H7 (cell line): Measurements from ENCODE around the gene AP1S1. TPM values are rescaled to one million over a fixed set of nuclear protein-coding genes. Genes with fewer than 3 reads are reported as not detected.
A peak's percentile ranks its signal among the peaks of the same experiment; 100 is the strongest.
"Not testable (repeated sequence)": the region's sequence is repeated elsewhere in the genome, so short reads cannot be mapped to it uniquely, and the experiment has no call there.

Source experiments
- DNase-seq: peaks from one replicate; pipeline ENCODE4 v3.0.0; 2012
- H3K27me3 ChIP-seq: 2 replicates; pipeline ENCODE4 v1.6.0; 2011; ENCODE audit warnings: mild to moderate bottlenecking, low read length; ENCODE audit not compliant: control insufficient read depth, insufficient read depth
- H3K36me3 ChIP-seq: replicated peaks from 2 replicates; pipeline ENCODE4 v1.5.1; 2011; ENCODE audit warnings: low read length; ENCODE audit not compliant: control insufficient read depth, insufficient read depth
- H3K4me3 ChIP-seq: 2 replicates; pipeline ENCODE4 v1.5.1; 2011; ENCODE audit warnings: low read depth, mild to moderate bottlenecking, control low read depth, low read length, moderate library complexity; ENCODE audit not compliant: insufficient read depth
- total RNA-seq: library from RNA; depleted of rRNA; stranded (reverse); fragments of >200 nt; shearing (Covaris generic); gene quantifications from 2 replicates; pipeline ENCODE4 v1.2.3, GENCODE V29; 2014; rRNA removed

Gene AP1S1
- total RNA-seq, 1 experiment from 2014 or later: 114 TPM

- not testable (repeated sequence) for H3K4me3 ChIP-seq, DNase-seq, H3K36me3 ChIP-seq
- peaks cover 13% of the 10 kb centered on the region for H3K27me3 ChIP-seq
Observed at GRCh38 chr7:101203740-101204738, 49.8 kb downstream of the AP1S1 start.

GRCh38 chr7:101205901-101206664 is 51.8 kb downstream of the AP1S1 start:
- no peaks in the 10 kb centered on the region; the same call in 1 of the 2 replicates for H3K36me3 ChIP-seq
- DNase-seq: peak; percentile 41
- H3K4me3 ChIP-seq: no peak overlapping the region
- peaks cover 13% of the 10 kb centered on the region for H3K27me3 ChIP-seq

GRCh38 chr7:101206665-101207042 is 52.4 kb downstream of the AP1S1 start:
- Histone ChIP-seq H3K36me3 (no peaks in the 10 kb centered on the region; the same call in 1 of the 2 replicates), H3K27me3 (peaks cover 12% of the 10 kb centered on the region), H3K4me3 (no peak overlapping the region)
- no peak for DNase-seq

GRCh38 chr7:101207459-101207858 is 53.2 kb downstream of the AP1S1 start:
- Histone ChIP-seq H3K27me3 (peaks cover 4% of the 10 kb centered on the region), H3K4me3 (no peak overlapping the region), H3K36me3 (no peaks in the 10 kb centered on the region; the same call in 1 of the 2 replicates)
- DNase-seq: peak; percentile 48

GRCh38 chr7:101208794-101209193 is 54.5 kb downstream of the AP1S1 start:
- DNase-seq: peak; percentile 36

GRCh38 chr7:101210143-101210542 is 55.9 kb downstream of the AP1S1 start:
- H3K4me3 ChIP-seq: no peak overlapping the region
- H3K27me3 ChIP-seq: no peaks in the 10 kb centered on the region
- peak; percentile 48 for DNase-seq
- H3K36me3 ChIP-seq: peaks cover 2% of the 10 kb centered on the region

More at GRCh38 chr7:101208794-101209193, 54.5 kb downstream of the AP1S1 start:
- Histone ChIP-seq H3K36me3 (no peaks in the 10 kb centered on the region; the same call in 1 of the 2 replicates), H3K27me3 (no peaks in the 10 kb centered on the region), H3K4me3 (no peak overlapping the region)

Other genes with a start within 250 kb of the AP1S1 start
- 8.5 and 14.6 TPM in 2 replicates for gene MUC3A, start 204.9 kb upstream of the AP1S1 start, total RNA-seq
- gene MUC12, start 184.9 kb upstream of the AP1S1 start, total RNA-seq: 1.8 and 10.4 TPM in 2 replicates
- gene MUC17, start 134.4 kb upstream of the AP1S1 start, total RNA-seq: not detected in 2 replicates
- gene TRIM56, start 69.0 kb upstream of the AP1S1 start, total RNA-seq: 6.1 and 8.9 TPM in 2 replicates
- 3.4 and 3.6 TPM in 2 replicates for gene SERPINE1, start 27.4 kb upstream of the AP1S1 start, total RNA-seq
- gene VGF, start 11.1 kb downstream of the AP1S1 start, total RNA-seq: 12.0 and 22.5 TPM in 2 replicates
- gene NAT16, start 25.8 kb downstream of the AP1S1 start, total RNA-seq: 0.30 and 0.59 TPM in 2 replicates
- 0.52 and 1.00 TPM in 2 replicates for gene MOGAT3, start 46.6 kb downstream of the AP1S1 start, total RNA-seq
- 41.9 and 48.3 TPM in 2 replicates for gene PLOD3, start 63.1 kb downstream of the AP1S1 start, total RNA-seq
- 58.9 and 83.3 TPM in 2 replicates for gene ZNHIT1, start 63.7 kb downstream of the AP1S1 start, total RNA-seq
- 4.2 and 6.1 TPM in 2 replicates for gene CLDN15, start 83.3 kb downstream of the AP1S1 start, total RNA-seq
- 141 and 151 TPM in 2 replicates for gene FIS1, start 90.6 kb downstream of the AP1S1 start, total RNA-seq
- 19.8 and 27.4 TPM in 2 replicates for gene IFT22, start 167.3 kb downstream of the AP1S1 start, total RNA-seq
- gene COL26A1, start 208.4 kb downstream of the AP1S1 start, total RNA-seq: 70.3 and 77.5 TPM in 2 replicates